GM23338 (cell line): ENCODE measurements around the gene SP6.

ENCODE experiments used
- CREB1 ChIP-seq: fragments of 250-450 bp; sonication (Bioruptor Pico); IDR thresholded peaks from 2 replicates; pipeline ENCODE4 v1.5.0; 2020; ENCODE audit warnings: low read depth, mild to moderate bottlenecking, moderate library complexity
- CTCF ChIP-seq, 2 experiments: fragments of 200-600 bp in 1 of 2; sonication (generic) in 1 of 2; conservative IDR thresholded peaks; 2 replicates each; pipeline versions ENCODE4 v1.5.1 to v1.6.1; 2016 to 2017; ENCODE audit warnings: antibody characterized with exemption in 2 of 2, low read depth in 2 of 2, mild to moderate bottlenecking in 2 of 2, moderate library complexity in 1 of 2
- ETS1 ChIP-seq: IDR thresholded peaks from 2 replicates; pipeline ENCODE4 v1.6.1; 2016; ENCODE audit warnings: antibody characterized with exemption
- EZH2 ChIP-seq: fragments of 200-600 bp; sonication (generic); IDR thresholded peaks from one replicate; pipeline ENCODE4 v1.8.0; 2017; ENCODE audit warnings: antibody characterized with exemption, mild to moderate bottlenecking, low read depth; ENCODE audit not compliant: unreplicated experiment
- EZH2phosphoT487 ChIP-seq: fragments of 200-600 bp; sonication (generic); IDR thresholded peaks from one replicate; pipeline ENCODE4 v1.8.1; 2018; ENCODE audit warnings: antibody characterized with exemption; ENCODE audit not compliant: unreplicated experiment
- JUNB ChIP-seq: IDR thresholded peaks from one replicate; pipeline ENCODE4 v1.6.1; 2016; ENCODE audit warnings: antibody characterized with exemption; ENCODE audit not compliant: unreplicated experiment
- NANOG ChIP-seq: IDR thresholded peaks from 2 replicates; pipeline ENCODE4 v1.6.1; 2016; ENCODE audit warnings: antibody characterized with exemption, borderline replicate concordance
- POLR2AphosphoS5 ChIP-seq: IDR thresholded peaks from 2 replicates; pipeline ENCODE4 v1.6.1; 2016; ENCODE audit warnings: antibody characterized with exemption, low read depth
- REST ChIP-seq: IDR thresholded peaks from one replicate; pipeline ENCODE4 v1.6.1; 2018; ENCODE audit warnings: antibody characterized with exemption; ENCODE audit not compliant: unreplicated experiment
- STAT1 ChIP-seq: IDR thresholded peaks from one replicate; pipeline ENCODE4 v1.6.1; 2016; ENCODE audit warnings: antibody characterized with exemption; ENCODE audit not compliant: unreplicated experiment
- ZNF114 ChIP-seq: fragments of 250-450 bp; sonication (Bioruptor Pico); IDR thresholded peaks from 2 replicates; pipeline ENCODE4 v1.5.0; 2020; ENCODE audit warnings: mild to moderate bottlenecking, moderate library complexity
- ZNF331 ChIP-seq: fragments of 250-450 bp; sonication (Bioruptor Pico); IDR thresholded peaks from 2 replicates; pipeline ENCODE4 v1.5.0; 2020; ENCODE audit warnings: low read depth, mild to moderate bottlenecking, moderate library complexity

- no peak for TF ChIP-seq EZH2
- TF ChIP-seq POLR2AphosphoS5: no peak
- no peak for TF ChIP-seq CTCF (conservative IDR thresholded peaks at IDR 0.05; ENCODE audit: low read depth in 2 of 2)
- no peak for TF ChIP-seq EZH2phosphoT487
- no peak for TF ChIP-seq JUNB
- TF ChIP-seq CREB1 (CRISPR knock-in tag): no peak
- TF ChIP-seq REST: no peak
- TF ChIP-seq STAT1: no peak
- TF ChIP-seq NANOG: no peak
- no peak for TF ChIP-seq ZNF331
- no peak for TF ChIP-seq ETS1
- TF ChIP-seq ZNF114 (CRISPR knock-in tag): no peak
These were observed 49.7 kb downstream of the SP6 start for GRCh38 chr17:47801176-47801765.
